Astrocyte (in vitro differentiated cells and primary cell): Measurements from ENCODE around the gene NEK10.
"Not testable (repeated sequence)": the region's sequence is repeated elsewhere in the genome, so short reads cannot be mapped to it uniquely, and the experiment has no call there.

Experiments used
- CTCF ChIP-seq: IDR thresholded peaks from 2 replicates; pipeline ENCODE4 v1.5.1; 2011; ENCODE audit warnings: low read depth, mild to moderate bottlenecking, inconsistent platforms, low read length, moderate library complexity; ENCODE audit not compliant: insufficient read depth
- EZH2 ChIP-seq: IDR thresholded peaks from 2 replicates; pipeline ENCODE4 v1.6.1; 2012; ENCODE audit warnings: mild to moderate bottlenecking, low read length, inconsistent platforms; ENCODE audit not compliant: insufficient read depth

- TF ChIP-seq EZH2, CTCF: not testable (repeated sequence)
Observed at GRCh38 chr3:27328982-27329762, 40.0 kb downstream of the NEK10 start.
